ENCODE measurements around the gene RALGAPB. TPM values are rescaled to one million over a fixed set of nuclear protein-coding genes. Genes with fewer than 3 reads are reported as not detected.
"Not testable (repeated sequence)": the region's sequence is repeated elsewhere in the genome, so short reads cannot be mapped to it uniquely, and the experiment has no call there.

The RALGAPB gene
- total and polyA plus RNA-seq, 12 donors, result 8.4 to 28.2 (median 25.6) TPM

GRCh38 chr20:38505091-38505455 lies 32.4 kb downstream of the RALGAPB start:
- no peak for TF ChIP-seq CTCF (IDR thresholded peaks at IDR 0.05)
- no peak overlapping the region for H3K4me3 ChIP-seq
- intact Hi-C loops (cut with DNase I), result no loop called here
- no peak for ATAC-seq
- H3K36me3 ChIP-seq, result peaks cover 0 to 90% (median 15%) of the 10 kb centered on the region in 9 donors
- H3K4me1 ChIP-seq, result no peaks in the 10 kb centered on the region
- H3K27me3 ChIP-seq, result no peaks in the 10 kb centered on the region
- no peak overlapping the region for H3K27ac ChIP-seq
- peaks cover 0 to 5% (median 0%) of the 10 kb centered on the region in 11 donors for H3K9me3 ChIP-seq
- DNase-seq, result no peak
- WGBS, 2 donors, result 95 to 99% methylated on average over 4 of the region's 4 CpGs

GRCh38 chr20:38511726-38512125 lies 39.1 kb downstream of the RALGAPB start:
- H3K9me3 ChIP-seq; H3K4me3 ChIP-seq; intact Hi-C loops (cut with DNase I); H3K27ac ChIP-seq; ATAC-seq; DNase-seq; H3K27me3 ChIP-seq; H3K4me1 ChIP-seq: not testable (repeated sequence)
- 98 to 99% methylated on average over 19 of the region's 19 CpGs for WGBS, 2 donors
- H3K36me3 ChIP-seq, result peaks cover 0 to 85% (median 27%) of the 10 kb centered on the region in 9 donors

GRCh38 chr20:38514185-38514584 lies 41.5 kb downstream of the RALGAPB start:
- 84% methylated on average over 4 of the region's 4 CpGs for WGBS, 2 donors

GRCh38 chr20:38514947-38515346 lies 42.3 kb downstream of the RALGAPB start:
- ATAC-seq (no peak), DNase-seq (no peak)
- Histone ChIP-seq H3K27ac (no peak overlapping the region), H3K4me1 (peaks cover 0 to 4% (median 0%) of the 10 kb centered on the region in 9 donors), H3K36me3 (peaks cover 0 to 85% (median 24%) of the 10 kb centered on the region in 9 donors), H3K4me3 (no peak overlapping the region), H3K27me3 (no peaks in the 10 kb centered on the region), H3K9me3 (no peaks in the 10 kb centered on the region)
- whole genome bisulfite sequencing, 2 donors, result 86% methylated on average over 3 of the region's 3 CpGs
- intact Hi-C loops (cut with DNase I), result no loop called here
- no peak for TF ChIP-seq CTCF (IDR thresholded peaks at IDR 0.05)

More at GRCh38 chr20:38514185-38514584, 41.5 kb downstream of the RALGAPB start:
- intact Hi-C loops (cut with DNase I), result no loop called here
- TF ChIP-seq CTCF (IDR thresholded peaks at IDR 0.05), result no peak
- no peak for DNase-seq
- Histone ChIP-seq H3K27ac (no peak overlapping the region), H3K27me3 (no peaks in the 10 kb centered on the region), H3K36me3 (peaks cover 0 to 86% (median 29%) of the 10 kb centered on the region in 9 donors), H3K4me1 (peaks cover 0 to 4% (median 0%) of the 10 kb centered on the region in 9 donors), H3K9me3 (no peaks in the 10 kb centered on the region), H3K4me3 (no peak overlapping the region)
- no peak for ATAC-seq

- Histone ChIP-seq H3K36me3 (peaks cover 0 to 86% (median 24%) of the 10 kb centered on the region in 9 donors), H3K4me1 (peaks cover 0 to 4% (median 0%) of the 10 kb centered on the region in 9 donors), H3K4me3 (no peak overlapping the region), H3K9me3 (no peaks in the 10 kb centered on the region), H3K27me3 (no peaks in the 10 kb centered on the region), H3K27ac (no peak overlapping the region)
- DNase-seq (no peak), ATAC-seq (no peak)
- intact Hi-C loops (cut with DNase I), result no loop called here
- 70 to 81% methylated on average over 2 of the region's 2 CpGs for WGBS, 2 donors
- no peak for TF ChIP-seq CTCF (IDR thresholded peaks at IDR 0.05)
Observed at GRCh38 chr20:38515631-38516030, 43.0 kb downstream of the RALGAPB start.
